ENCODE results near the gene ITPR3.

DNA sequence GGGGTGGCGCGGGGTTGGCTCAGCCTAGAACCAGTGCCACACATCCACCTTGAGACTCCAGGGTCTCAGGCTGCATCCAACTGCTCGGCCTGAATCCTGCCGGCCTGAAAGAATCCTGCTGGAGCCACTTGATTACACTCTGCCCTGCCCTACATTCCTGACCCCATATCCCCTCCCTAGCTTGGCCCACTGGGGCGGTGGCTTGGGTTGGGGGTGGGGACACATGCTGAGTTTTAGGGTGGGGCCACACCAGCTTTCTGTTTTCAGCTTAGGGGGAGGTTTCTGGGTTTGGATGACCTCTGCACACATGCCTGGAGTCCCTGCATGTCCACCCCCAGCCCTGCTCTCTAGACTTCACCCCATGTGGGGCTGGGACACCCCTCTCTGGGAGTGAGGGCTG is 6.8 kb downstream of the ITPR3 start:
- no peak for TF ChIP-seq CTCF (conservative IDR thresholded peaks at IDR 0.05; ENCODE audit: low read length)
- TF ChIP-seq EZH2phosphoT487 (IDR thresholded peaks at IDR 0.05; ENCODE audit: borderline replicate concordance), result no peak
